PC-3 (cell line): ENCODE results near the gene CCDC92.

Experiments
- EZH2 ChIP-seq: fragments of 300-600 bp; sonication (generic); IDR thresholded peaks from one replicate; pipeline ENCODE4 v1.6.1; 2017; ENCODE audit warnings: antibody characterized with exemption, mild to moderate bottlenecking, low read length; ENCODE audit not compliant: unreplicated experiment
- EZH2phosphoT487 ChIP-seq: fragments of 300-600 bp; sonication (generic); IDR thresholded peaks from 2 replicates; pipeline ENCODE4 v1.6.1; 2018; ENCODE audit warnings: mild to moderate bottlenecking, antibody characterized with exemption, low read length, borderline replicate concordance

- TF ChIP-seq EZH2phosphoT487, result no peak
- TF ChIP-seq EZH2, result no peak
These were observed 44.3 kb downstream of the CCDC92 start for GRCh38 chr12:123928274-123928865.
